ENCODE measurements around the gene CLCN4.

The CLCN4 gene

DNA sequence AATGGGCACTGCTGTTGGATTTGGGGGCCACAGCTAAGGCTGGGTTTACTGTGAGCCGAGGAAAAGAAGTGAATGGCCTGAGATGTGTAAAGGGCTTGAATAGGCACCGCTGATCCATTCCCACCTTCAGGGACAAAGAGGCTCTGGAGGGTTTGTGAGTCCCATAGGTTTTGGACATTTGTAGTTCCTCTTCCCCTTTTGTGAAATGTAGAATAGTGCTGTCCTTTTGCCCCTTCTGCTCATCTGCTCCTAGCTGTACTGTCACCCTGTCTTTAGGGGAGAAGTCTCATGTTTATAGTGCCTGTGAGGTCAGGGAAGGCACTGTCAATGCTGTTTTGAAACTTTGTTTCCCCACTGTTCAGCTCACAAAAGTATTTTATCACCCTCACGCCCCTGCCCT, 26.4 kb upstream of the CLCN4 start:
- no peak for DNase-seq (ENCODE audit: low spot score)

DNA sequence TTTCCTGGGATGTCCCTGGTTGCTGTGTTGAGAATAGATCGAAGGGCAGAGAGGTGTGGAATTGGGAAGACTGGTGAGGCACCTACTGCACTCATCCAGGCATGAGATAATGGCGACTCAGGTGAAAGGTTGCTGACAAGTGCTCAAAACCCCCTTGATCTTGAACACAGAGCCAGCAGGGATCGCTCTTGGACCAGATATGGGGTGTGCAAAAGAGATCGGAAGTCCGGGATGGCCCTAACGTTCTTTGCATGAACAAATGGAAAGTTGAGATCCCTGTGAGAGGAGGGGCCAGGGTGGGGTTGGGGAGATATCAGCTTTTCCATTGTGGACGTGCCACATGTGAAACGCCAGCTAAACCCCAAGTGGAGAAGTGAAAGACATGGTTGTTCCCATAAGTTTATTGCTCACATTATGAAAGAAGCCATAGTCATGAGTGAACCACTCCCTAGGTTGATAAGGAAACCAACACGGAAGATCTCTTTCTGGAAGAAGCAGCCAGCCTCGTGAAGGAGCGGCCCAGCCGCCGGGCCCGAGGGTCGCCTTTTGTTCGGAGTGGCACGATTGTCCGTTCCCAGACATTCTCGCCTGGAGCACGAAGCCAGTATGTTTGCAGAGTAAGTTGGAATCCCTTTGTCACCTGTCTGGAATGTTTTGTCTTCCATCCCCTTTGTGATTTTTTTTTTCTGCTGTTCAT, 22.6 kb upstream of the CLCN4 start:
- no peak for DNase-seq (ENCODE audit: low spot score)

DNA sequence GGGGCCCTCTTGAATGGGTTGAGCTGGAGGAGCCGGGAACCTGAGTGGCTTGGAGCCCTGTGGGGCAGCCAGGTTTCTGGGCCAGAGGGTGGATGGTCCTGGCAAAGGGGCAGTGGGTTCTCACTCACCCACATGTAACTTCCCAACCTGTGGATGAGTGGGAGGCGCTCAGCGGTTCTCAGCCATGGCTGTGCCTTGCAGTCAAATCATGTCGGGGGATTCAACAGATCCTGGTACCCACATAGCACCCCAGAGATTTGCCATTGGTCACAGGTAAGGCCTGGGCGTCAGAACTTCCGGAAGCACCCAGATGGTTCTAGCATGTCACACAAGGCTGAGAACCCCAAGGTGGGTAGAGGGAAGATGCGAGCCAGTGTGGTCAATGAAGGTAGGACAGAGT, 21.9 kb upstream of the CLCN4 start:
- no peak for DNase-seq (ENCODE audit: low spot score)

- no peak for DNase-seq (ENCODE audit: low spot score)
Measured at GRCh38 chrX:10135561-10136399, 21.0 kb upstream of the CLCN4 start.

- no peak for DNase-seq (ENCODE audit: low spot score)
Measured at GRCh38 chrX:10138726-10139125, 18.0 kb upstream of the CLCN4 start.

DNA sequence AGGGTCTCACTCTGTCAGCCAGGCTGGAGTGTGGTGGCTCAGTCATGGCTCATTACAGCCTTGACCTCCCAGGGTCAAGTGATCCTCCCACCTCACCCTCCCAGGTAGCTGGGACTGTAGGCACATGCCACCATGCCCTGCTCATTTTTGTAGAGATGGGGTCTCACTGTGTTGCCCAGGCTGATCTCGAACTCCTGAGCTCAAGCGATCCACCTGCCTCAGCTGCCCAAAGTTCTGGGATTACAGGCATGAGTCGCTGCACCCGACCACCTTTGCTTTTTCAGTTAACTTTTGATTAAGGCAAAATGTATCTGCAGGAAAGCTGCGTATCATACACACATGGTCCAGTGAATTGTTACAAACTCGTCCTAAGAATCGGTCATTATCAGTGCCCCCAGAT, 16.5 kb upstream of the CLCN4 start:
- no peak for DNase-seq (ENCODE audit: low spot score)

- DNase-seq (ENCODE audit: low spot score): no peak
Measured at GRCh38 chrX:10142041-10142599, 14.7 kb upstream of the CLCN4 start.

DNA sequence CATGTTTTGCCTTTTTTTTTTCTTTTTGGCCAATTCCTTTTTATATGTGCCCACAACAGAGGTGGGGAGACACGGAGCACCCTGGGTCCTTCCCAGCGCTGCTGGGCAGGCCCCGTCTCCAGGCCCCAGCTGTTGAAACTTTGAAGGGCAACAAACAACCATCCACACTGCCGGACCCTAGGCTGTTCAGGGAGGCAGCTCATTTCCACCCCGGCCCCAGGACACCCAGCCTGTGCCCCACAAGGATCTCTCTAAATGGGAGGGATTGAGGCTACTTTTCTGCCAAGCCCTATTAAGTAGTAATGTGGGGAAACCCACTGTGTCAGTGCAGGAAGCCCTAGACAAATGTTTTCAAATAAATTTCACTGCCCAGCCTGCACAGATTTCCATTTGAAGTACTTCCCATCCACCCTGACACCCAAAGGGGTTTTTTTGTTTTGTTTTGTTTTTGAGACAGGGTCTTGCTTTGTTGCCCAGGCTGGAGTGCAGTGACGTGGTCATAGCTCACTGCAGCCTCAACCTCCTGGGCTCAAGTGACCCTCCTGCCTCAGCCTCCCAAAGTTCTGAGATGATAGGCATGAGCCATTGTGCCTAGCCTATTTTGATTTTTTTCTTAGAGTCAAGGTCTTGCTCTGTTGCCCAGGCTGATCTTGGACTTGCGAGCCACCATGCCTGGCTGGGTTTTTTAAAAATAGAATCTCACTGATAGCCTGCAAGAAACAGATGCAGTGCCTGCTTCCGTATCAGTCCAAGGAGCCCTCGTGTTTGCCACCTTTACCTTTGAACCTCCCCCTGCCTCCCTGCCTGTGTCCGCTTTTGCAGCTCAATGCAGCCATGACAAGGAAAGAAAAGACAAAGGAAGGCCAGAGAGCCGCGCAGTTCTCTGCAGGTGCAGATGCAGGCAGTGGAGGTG, 13.4 kb upstream of the CLCN4 start:
- no peak for DNase-seq (ENCODE audit: low spot score)

GRCh38 chrX:10146346-10146745, 10.4 kb upstream of the CLCN4 start:
- DNase-seq (ENCODE audit: low spot score): no peak

GRCh38 chrX:10152086-10152485, 4.7 kb upstream of the CLCN4 start:
- no peak for DNase-seq (ENCODE audit: low spot score)

DNA sequence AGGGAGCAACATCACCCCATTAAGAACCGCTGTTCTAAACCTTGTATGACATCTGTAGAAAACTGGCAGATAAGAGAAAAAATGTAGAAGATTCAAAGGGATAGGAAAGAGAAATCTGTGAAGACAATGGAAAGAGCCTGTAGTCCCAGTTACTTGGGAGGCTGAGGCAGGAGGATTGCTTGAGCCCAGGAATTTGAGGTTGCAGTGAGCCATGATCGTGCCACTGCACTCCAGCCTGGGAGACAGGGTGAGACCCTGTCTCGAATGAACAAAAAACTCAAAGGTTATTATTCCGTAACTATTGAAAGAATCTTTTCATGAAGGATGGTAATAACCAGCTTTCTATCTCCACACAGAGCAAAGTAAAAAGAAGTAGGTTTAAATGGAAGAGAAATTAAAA, 1.6 kb upstream of the CLCN4 start:
- DNase-seq (ENCODE audit: low spot score): no peak

DNA sequence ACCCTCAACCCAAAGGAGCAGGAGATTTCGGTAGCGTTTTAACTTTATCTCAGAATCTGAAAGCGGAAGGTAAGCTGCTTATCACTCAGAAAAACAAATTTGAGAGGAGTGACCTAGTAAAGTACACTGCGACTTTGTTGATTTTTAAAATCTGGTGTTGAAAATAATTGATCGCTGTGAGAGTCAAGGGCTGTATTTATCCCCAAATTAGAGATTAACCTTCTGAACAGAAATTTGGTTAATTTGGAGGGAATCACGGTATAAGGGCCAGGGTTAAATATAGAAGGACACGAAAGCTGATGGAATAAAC, 212 bp downstream of the CLCN4 start:
- no peak for DNase-seq (ENCODE audit: low spot score)

GRCh38 chrX:10157543-10157942, 768 bp downstream of the CLCN4 start:
- no peak for DNase-seq (ENCODE audit: low spot score)

GRCh38 chrX:10158279-10159144, 1.7 kb downstream of the CLCN4 start:
- DNase-seq (ENCODE audit: low spot score): no peak

DNA sequence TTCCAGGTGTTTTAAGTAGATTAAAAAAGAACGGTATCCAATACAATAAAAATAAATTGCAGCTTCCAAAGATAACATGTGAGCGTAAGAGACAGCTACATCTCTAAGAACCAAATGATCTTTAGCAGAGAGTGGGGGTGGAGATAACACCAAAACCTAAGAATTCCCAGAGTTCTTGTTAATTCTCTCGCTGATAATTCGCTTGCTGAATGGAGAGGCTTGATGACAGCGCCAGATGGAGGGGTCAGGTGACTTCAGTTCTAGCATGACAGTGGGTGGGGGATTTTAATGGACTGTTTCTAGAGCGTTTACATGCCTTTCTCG, 2.3 kb downstream of the CLCN4 start:
- DNase-seq (ENCODE audit: low spot score): no peak

GRCh38 chrX:10160211-10160610, 3.4 kb downstream of the CLCN4 start:
- DNase-seq (ENCODE audit: low spot score): no peak

- DNase-seq (ENCODE audit: low spot score): no peak
Measured at GRCh38 chrX:10163031-10163430, 6.3 kb downstream of the CLCN4 start.

DNA sequence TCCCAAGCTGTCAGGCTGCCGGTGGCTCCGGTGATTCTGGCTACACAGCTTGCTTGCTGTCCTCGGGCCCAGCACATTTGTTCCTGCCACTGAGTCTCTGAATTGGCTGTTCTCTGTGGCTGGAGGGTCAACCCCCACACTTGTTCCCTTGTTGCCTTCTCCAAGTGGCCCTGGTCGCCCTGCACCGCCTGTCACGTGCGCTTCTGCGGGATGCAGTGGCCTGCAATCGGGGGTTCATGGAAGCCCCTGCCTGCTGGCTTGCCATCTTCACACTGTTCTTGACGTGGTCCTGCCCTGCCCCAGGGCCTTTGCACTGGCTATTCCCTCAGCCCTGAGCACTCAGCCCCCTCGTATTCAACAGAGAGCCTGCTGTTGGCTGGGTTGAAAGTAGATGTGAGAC, 8.1 kb downstream of the CLCN4 start:
- DNase-seq (ENCODE audit: low spot score): no peak

DNA sequence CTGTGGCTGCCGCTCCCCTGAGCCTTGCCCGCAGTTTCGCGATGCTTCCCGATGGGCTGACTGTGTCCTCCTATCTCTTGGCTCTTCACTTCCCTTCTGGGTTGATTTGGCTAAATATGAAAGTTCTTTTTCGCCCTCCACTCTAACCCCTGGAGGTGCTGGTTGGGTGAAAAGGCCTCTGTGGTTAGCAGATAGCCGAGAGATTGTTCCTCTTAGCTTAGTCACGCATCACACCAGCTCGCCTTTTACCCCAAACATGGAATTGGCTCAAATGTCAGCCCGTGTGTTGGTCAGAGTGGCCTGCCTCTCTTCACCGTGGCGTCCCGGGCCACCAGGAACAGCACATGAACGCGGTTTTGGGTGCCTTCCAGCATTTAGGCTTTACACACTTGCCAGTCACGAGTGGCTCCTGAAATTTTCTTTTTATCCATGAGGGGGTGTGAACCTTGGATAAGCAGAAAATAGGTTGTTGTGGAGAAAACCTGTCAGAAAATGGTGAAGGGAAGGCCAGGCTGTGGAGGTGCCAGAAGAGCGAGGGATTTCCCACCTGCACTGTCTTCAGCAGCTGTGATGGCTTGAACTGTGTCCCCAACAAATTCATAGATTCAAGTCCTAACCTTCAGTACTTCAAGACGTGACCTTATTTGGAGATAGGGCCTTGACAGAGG, 8.9 kb downstream of the CLCN4 start:
- no peak for DNase-seq (ENCODE audit: low spot score)

DNA sequence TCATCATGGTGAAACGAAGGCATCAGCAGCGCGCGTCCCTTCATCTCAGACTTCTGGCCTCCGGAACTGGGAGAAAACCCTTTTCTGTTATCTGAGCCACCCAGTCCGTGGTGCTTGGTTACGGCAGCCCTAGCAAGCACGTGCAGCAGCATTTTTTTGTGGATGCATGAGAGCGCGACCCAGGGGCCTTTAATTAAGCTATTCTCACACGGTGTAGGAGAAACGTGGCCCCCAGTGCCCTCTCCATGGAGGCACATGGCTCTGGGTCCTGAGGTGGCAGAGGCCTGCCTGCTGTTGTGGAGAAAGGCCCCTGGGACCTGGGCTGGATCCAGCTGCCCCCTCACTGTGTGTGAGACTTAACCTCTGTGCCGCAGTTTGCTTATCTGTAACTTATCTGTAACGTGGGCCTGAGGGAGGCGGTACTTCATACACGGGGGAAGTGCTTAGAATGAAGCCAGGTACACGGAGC, 9.5 kb downstream of the CLCN4 start:
- no peak for DNase-seq (ENCODE audit: low spot score)

- no peak for DNase-seq (ENCODE audit: low spot score)
Measured at GRCh38 chrX:10166731-10167151, 10.0 kb downstream of the CLCN4 start.

All from left forelimb (tissue), 1 donor.